Activated CD8-positive, alpha-beta T cell treated with anti-CD3 and anti-CD28 coated beads for 36 hours (primary cell): ENCODE measurements around the gene VPS54. TPM values are rescaled to one million over a fixed set of nuclear protein-coding genes. Genes with fewer than 3 reads are reported as not detected.

Experiments used
- ATAC-seq: fragments of 200-7000 bp; cut with Tn5 transposase; one replicate; pipeline ENCODE4 v1.10.0; 2021; ENCODE audit warnings: mild to moderate bottlenecking, moderate library complexity
- CTCF ChIA-PET: fragments of 350-600 bp; sonication (Branson Sonifier 250); formaldehyde crosslinking; loops from one replicate; lab custom pipeline; 2021; ENCODE audit warnings: antibody characterized with exemption; lab: Charles Lee
- POLR2A ChIA-PET: fragments of 350-600 bp; sonication (Branson Sonifier 250); formaldehyde crosslinking; loops from one replicate; lab custom pipeline; 2021; ENCODE audit warnings: antibody characterized with exemption; lab: Charles Lee
- DNase-seq: peaks from one replicate; pipeline ENCODE4 v3.0.0-alpha.2; 2020
- H3K27ac Mint-ChIP-seq: one replicate; pipeline ENCODE4 v1.8.0; 2021; ENCODE audit warnings: mild to moderate bottlenecking, mixed read lengths
- H3K27me3 Mint-ChIP-seq: one replicate; pipeline ENCODE4 v1.8.0; 2021; ENCODE audit warnings: mixed read lengths
- H3K36me3 Mint-ChIP-seq: one replicate; pipeline ENCODE4 v1.8.0; 2021; ENCODE audit warnings: low read depth, mixed read lengths
- H3K4me1 Mint-ChIP-seq: one replicate; pipeline ENCODE4 v1.8.0; 2021; ENCODE audit warnings: low read depth, mixed read lengths
- H3K4me3 Mint-ChIP-seq: one replicate; pipeline ENCODE4 v1.8.0; 2021; ENCODE audit warnings: mild to moderate bottlenecking, moderate library complexity, mixed read lengths
- H3K9me3 Mint-ChIP-seq: one replicate; pipeline ENCODE4 v1.8.0; 2021; ENCODE audit warnings: mixed read lengths
- CTCF ChIP-seq: fragments of 200-600 bp; IDR thresholded peaks from one replicate; pipeline ENCODE4 v1.8.0; 2022; ENCODE audit warnings: antibody characterized with exemption, mild to moderate bottlenecking
- intact Hi-C: fragments of 100-400 bp; cut with micrococcal nuclease; formaldehyde crosslinking; loops from one replicate; pipeline ENCODE4 v1.10.0; 2022
- total RNA-seq, 2 experiments: library from RNA; stranded (reverse); gene quantifications; one replicate each; pipeline ENCODE4 v1.2.3, GENCODE V29; 2021

The VPS54 gene
- total RNA-seq, 2 experiments from 2014 or later, result 8.9 to 9.4 TPM

- ChIA-PET CTCF (interaction anchor here (0.6 to 2.7 kb wide), 5 partner anchors 9 to 459 kb away, joined by 3 to 13 read pairs (median 4); no protein-coding TSS in a partner anchor), POLR2A (interaction anchor here (0.6 to 2.2 kb wide), 3 partner anchors 209 to 425 kb away, joined by 3 to 8 read pairs (median 3); no protein-coding TSS in a partner anchor)
- peaks cover 2% of the 10 kb centered on the region for H3K36me3 Mint-ChIP-seq
- intact Hi-C loops, result no loop called here
- TF ChIP-seq CTCF, result no peak
- H3K9me3 Mint-ChIP-seq, result no peaks in the 10 kb centered on the region
- H3K27me3 Mint-ChIP-seq, result no peaks in the 10 kb centered on the region
- ATAC-seq (no peak), DNase-seq (no peak)
- no peak overlapping the region for H3K4me3 Mint-ChIP-seq
- no peak overlapping the region for H3K27ac Mint-ChIP-seq
- H3K4me1 Mint-ChIP-seq, result peaks cover 31% of the 10 kb centered on the region
These were observed 44.2 kb upstream of the VPS54 start for GRCh38 chr2:64063454-64063853.

GRCh38 chr2:64062840-64063239 is 43.6 kb upstream of the VPS54 start:
- no peaks in the 10 kb centered on the region for H3K9me3 Mint-ChIP-seq
- TF ChIP-seq CTCF, result no peak
- intact Hi-C loops, result no loop called here
- ChIA-PET CTCF (interaction anchor here (0.6 to 2.7 kb wide), 6 partner anchors 8 to 460 kb away, joined by 3 to 13 read pairs (median 5); no protein-coding TSS in a partner anchor), POLR2A (interaction anchor here (0.6 to 2.2 kb wide), 2 partner anchors 28 to 263 kb away, joined by 3 to 8 read pairs; no protein-coding TSS in a partner anchor)
- peaks cover 2% of the 10 kb centered on the region for H3K36me3 Mint-ChIP-seq
- H3K27ac Mint-ChIP-seq, result peak overlapping the region; percentile 31
- ATAC-seq (no peak), DNase-seq (peak; percentile 26)
- H3K4me3 Mint-ChIP-seq, result no peak overlapping the region
- no peaks in the 10 kb centered on the region for H3K27me3 Mint-ChIP-seq
- peaks cover 31% of the 10 kb centered on the region for H3K4me1 Mint-ChIP-seq

GRCh38 chr2:64059270-64059669 is 40.0 kb upstream of the VPS54 start:
- intact Hi-C loops, result no loop called here
- Mint-ChIP-seq H3K4me1 (peaks cover 28% of the 10 kb centered on the region), H3K4me3 (no peak overlapping the region), H3K9me3 (no peaks in the 10 kb centered on the region), H3K27me3 (no peaks in the 10 kb centered on the region), H3K36me3 (no peaks in the 10 kb centered on the region), H3K27ac (no peak overlapping the region)
- ATAC-seq (no peak), DNase-seq (no peak)
- ChIA-PET CTCF (interaction anchor here (2.1 to 16.4 kb wide), 2 partner anchors 10 to 270 kb away, joined by 8 to 374 read pairs; no protein-coding TSS in a partner anchor), POLR2A (no interaction called here)
- no peak for TF ChIP-seq CTCF

- Mint-ChIP-seq H3K4me1 (peaks cover 32% of the 10 kb centered on the region), H3K36me3 (no peaks in the 10 kb centered on the region), H3K4me3 (no peak overlapping the region), H3K27me3 (no peaks in the 10 kb centered on the region), H3K9me3 (no peaks in the 10 kb centered on the region), H3K27ac (no peak overlapping the region)
- TF ChIP-seq CTCF, result no peak
- POLR2A ChIA-PET, result no interaction called here
- ATAC-seq, result no peak
- CTCF ChIA-PET, result interaction anchor here (1.0 to 16.4 kb wide), 4 partner anchors 10 to 432 kb away, joined by 3 to 374 read pairs (median 6); no protein-coding TSS in a partner anchor
- intact Hi-C loops, result no loop called here
- DNase-seq, result no peak
These were observed 36.8 kb upstream of the VPS54 start for GRCh38 chr2:64056021-64056420.

- intact Hi-C loops, result loop anchor here (5.0 kb wide), 1 partner anchor 88 kb away; the partner anchor contains the start of gene PELI1
- no peak for DNase-seq
- Mint-ChIP-seq H3K4me3 (no peak overlapping the region), H3K36me3 (no peaks in the 10 kb centered on the region), H3K4me1 (peaks cover 39% of the 10 kb centered on the region), H3K27ac (no peak overlapping the region), H3K9me3 (no peaks in the 10 kb centered on the region), H3K27me3 (no peaks in the 10 kb centered on the region)
- no peak for TF ChIP-seq CTCF
- ChIA-PET POLR2A (no interaction called here), CTCF (interaction anchor here (0.7 to 16.4 kb wide), 9 partner anchors 9 to 434 kb away, joined by 3 to 374 read pairs (median 4); no protein-coding TSS in a partner anchor)
- no peak for ATAC-seq
These were observed 35.1 kb upstream of the VPS54 start for GRCh38 chr2:64054161-64054915.
